Ascending aorta (tissue), 2 donors: ENCODE measurements around the gene IWS1. TPM values are rescaled to one million over a fixed set of nuclear protein-coding genes. Genes with fewer than 3 reads are reported as not detected.
"Not testable (repeated sequence)": the region's sequence is repeated elsewhere in the genome, so short reads cannot be mapped to it uniquely, and the experiment has no call there.

Source experiments
- DNase-seq, 2 donors: peaks; one replicate each; pipeline ENCODE4 v3.0.0-alpha.2; 2019; ENCODE audit warnings: low spot score in 2 of 2
- H3K27ac ChIP-seq, 2 donors: fragments of 200-600 bp; sonication (generic); one replicate each; pipeline ENCODE4 v1.5.1; 2016 to 2017; ENCODE audit warnings: mild to moderate bottlenecking in 1 of 2
- H3K27me3 ChIP-seq: fragments of 200-600 bp; sonication (generic); one replicate; pipeline ENCODE4 v1.5.1; 2017
- H3K36me3 ChIP-seq, 2 donors: fragments of 200-600 bp; sonication (generic); one replicate each; pipeline ENCODE4 v1.5.1; 2016
- H3K4me1 ChIP-seq, 2 donors: fragments of 200-600 bp; sonication (generic); one replicate each; pipeline ENCODE4 v1.5.1; 2016 to 2017; ENCODE audit warnings: mild to moderate bottlenecking in 1 of 2
- H3K4me3 ChIP-seq, 2 donors: fragments of 200-600 bp; sonication (generic); one replicate each; pipeline ENCODE4 v1.5.1; 2016 to 2017; ENCODE audit warnings: mild to moderate bottlenecking in 1 of 2
- H3K9me3 ChIP-seq, 2 donors: fragments of 200-600 bp; sonication (generic); one replicate each; pipeline ENCODE4 v1.5.1; 2016
- intact Hi-C: fragments of 100-400 bp; cut with DNase I; formaldehyde crosslinking; loops from one replicate; pipeline ENCODE4 v1.15.1; 2023
- total RNA-seq: library from RNA; depleted of rRNA; stranded (reverse); fragments of >200 nt; gene quantifications from one replicate; pipeline ENCODE4 v1.1.0, GENCODE V29; 2016
- TF ChIP-seq, protein P1 (sequence below), 3 experiments: fragments of 200-600 bp in 2 of 3; fragments of 450-650 bp in 1 of 3; sonication (generic) in 2 of 3; IDR thresholded peaks; one replicate each; pipeline ENCODE4 v1.5.1; 2016 to 2019; ENCODE audit warnings: antibody characterized with exemption in 3 of 3, mild to moderate bottlenecking in 1 of 3, moderate library complexity in 1 of 3

Gene IWS1
- total RNA-seq, 1 donor from 2014 or later: 54.6 TPM

DNA sequence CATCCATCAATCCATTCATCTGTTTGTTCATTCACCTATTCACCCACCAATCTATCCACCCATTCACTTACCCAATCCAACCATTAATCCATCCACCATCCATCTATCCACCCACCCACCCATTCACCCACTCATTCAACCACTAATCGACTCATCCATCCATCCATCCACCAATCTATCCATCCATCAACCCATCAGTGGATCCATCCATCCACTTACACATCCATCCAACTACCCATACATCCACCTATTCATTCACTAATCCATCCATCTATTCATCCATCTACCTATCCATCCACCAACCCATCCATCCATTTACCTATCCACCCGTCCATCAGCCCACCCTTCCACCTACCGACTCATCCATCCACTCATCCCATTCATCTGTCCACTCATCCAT is 20.5 kb upstream of the IWS1 start:
- Histone ChIP-seq H3K4me1 (peaks cover 0 to 3% of the 10 kb centered on the region in 2 donors), H3K36me3 (no peaks in the 10 kb centered on the region), H3K27ac (no peak overlapping the region), H3K27me3 (no peaks in the 10 kb centered on the region), H3K9me3 (no peaks in the 10 kb centered on the region), H3K4me3 (no peak overlapping the region)
- no peak for DNase-seq
- intact Hi-C loops: no loop called here
- TF ChIP-seq, protein P1, sequence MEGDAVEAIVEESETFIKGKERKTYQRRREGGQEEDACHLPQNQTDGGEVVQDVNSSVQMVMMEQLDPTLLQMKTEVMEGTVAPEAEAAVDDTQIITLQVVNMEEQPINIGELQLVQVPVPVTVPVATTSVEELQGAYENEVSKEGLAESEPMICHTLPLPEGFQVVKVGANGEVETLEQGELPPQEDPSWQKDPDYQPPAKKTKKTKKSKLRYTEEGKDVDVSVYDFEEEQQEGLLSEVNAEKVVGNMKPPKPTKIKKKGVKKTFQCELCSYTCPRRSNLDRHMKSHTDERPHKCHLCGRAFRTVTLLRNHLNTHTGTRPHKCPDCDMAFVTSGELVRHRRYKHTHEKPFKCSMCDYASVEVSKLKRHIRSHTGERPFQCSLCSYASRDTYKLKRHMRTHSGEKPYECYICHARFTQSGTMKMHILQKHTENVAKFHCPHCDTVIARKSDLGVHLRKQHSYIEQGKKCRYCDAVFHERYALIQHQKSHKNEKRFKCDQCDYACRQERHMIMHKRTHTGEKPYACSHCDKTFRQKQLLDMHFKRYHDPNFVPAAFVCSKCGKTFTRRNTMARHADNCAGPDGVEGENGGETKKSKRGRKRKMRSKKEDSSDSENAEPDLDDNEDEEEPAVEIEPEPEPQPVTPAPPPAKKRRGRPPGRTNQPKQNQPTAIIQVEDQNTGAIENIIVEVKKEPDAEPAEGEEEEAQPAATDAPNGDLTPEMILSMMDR (IDR thresholded peaks at IDR 0.05): no peak

GRCh38 chr2:127545796-127546195 is 19.5 kb upstream of the IWS1 start:
- TF ChIP-seq, protein P1 (IDR thresholded peaks at IDR 0.05): no peak
- H3K27ac ChIP-seq: no peak overlapping the region
- no peaks in the 10 kb centered on the region for H3K27me3 ChIP-seq
- no peak for DNase-seq
- peaks cover 0 to 6% of the 10 kb centered on the region in 2 donors for H3K4me1 ChIP-seq
- intact Hi-C loops: no loop called here
- no peaks in the 10 kb centered on the region for H3K9me3 ChIP-seq
- H3K36me3 ChIP-seq: no peaks in the 10 kb centered on the region
- no peak overlapping the region for H3K4me3 ChIP-seq

GRCh38 chr2:127545189-127545588 is 18.9 kb upstream of the IWS1 start:
- intact Hi-C loops: no loop called here
- H3K4me3 ChIP-seq: no peak overlapping the region
- no peaks in the 10 kb centered on the region for H3K36me3 ChIP-seq
- H3K27me3 ChIP-seq: no peaks in the 10 kb centered on the region
- H3K9me3 ChIP-seq: no peaks in the 10 kb centered on the region
- DNase-seq: no peak
- H3K4me1 ChIP-seq: peaks cover 0 to 6% of the 10 kb centered on the region in 2 donors
- no peak overlapping the region for H3K27ac ChIP-seq
- TF ChIP-seq, protein P1 (IDR thresholded peaks at IDR 0.05): no peak

- H3K36me3 ChIP-seq, H3K27me3 ChIP-seq, H3K4me1 ChIP-seq, DNase-seq, H3K27ac ChIP-seq, H3K4me3 ChIP-seq, intact Hi-C loops, H3K9me3 ChIP-seq: not testable (repeated sequence)
Measured at GRCh38 chr2:127543013-127543501, 16.8 kb upstream of the IWS1 start.

GRCh38 chr2:127542231-127542630 is 15.9 kb upstream of the IWS1 start:
- H3K36me3 ChIP-seq: no peaks in the 10 kb centered on the region
- no peaks in the 10 kb centered on the region for H3K27me3 ChIP-seq
- TF ChIP-seq, protein P1 (IDR thresholded peaks at IDR 0.05): no peak
- no peak overlapping the region for H3K27ac ChIP-seq
- no peak overlapping the region for H3K4me3 ChIP-seq
- H3K9me3 ChIP-seq: no peaks in the 10 kb centered on the region
- no peak for DNase-seq
- intact Hi-C loops: no loop called here
- peaks cover 0 to 6% of the 10 kb centered on the region in 2 donors for H3K4me1 ChIP-seq

DNA sequence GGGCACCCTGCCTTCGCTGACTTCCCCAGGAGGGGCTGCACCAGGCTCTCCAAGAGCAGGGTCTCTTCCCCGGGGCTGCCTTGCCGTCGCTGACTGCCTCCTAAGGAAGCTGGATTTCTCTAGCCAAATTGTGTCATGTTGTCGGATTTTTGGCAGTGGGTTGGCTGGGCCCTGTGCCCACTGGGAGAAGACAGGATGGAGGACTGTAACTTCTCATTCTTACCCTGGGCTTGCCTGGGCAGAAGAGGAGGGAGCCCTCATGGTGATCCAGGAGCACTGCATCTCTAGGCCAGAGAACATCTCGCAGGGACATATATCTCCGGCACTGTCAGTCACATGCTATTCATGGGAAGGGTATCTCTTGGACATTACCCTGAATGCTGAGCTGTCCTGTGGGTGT is 15.5 kb upstream of the IWS1 start:
- Histone ChIP-seq H3K27ac (no peak overlapping the region), H3K9me3 (no peaks in the 10 kb centered on the region), H3K4me1 (peaks cover 0 to 6% of the 10 kb centered on the region in 2 donors), H3K27me3 (no peaks in the 10 kb centered on the region), H3K4me3 (no peak overlapping the region), H3K36me3 (no peaks in the 10 kb centered on the region)
- intact Hi-C loops: no loop called here
- TF ChIP-seq, protein P1 (IDR thresholded peaks at IDR 0.05): no peak
- no peak for DNase-seq
